ENCODE data around the gene MMP2. TPM values are rescaled to one million over a fixed set of nuclear protein-coding genes. Genes with fewer than 3 reads are reported as not detected.
A peak's percentile ranks its signal among the peaks of the same experiment; 100 is the strongest.

The MMP2 gene
- total and polyA plus RNA-seq, 2 of the 13 experiments (the other 11 are each of a cell fraction or from before 2014, with no cell fraction given): 0.31 to 1.3 TPM

GRCh38 chr16:55465077-55465896 is 13.7 kb upstream of the MMP2 start (continued):
- TF ChIP-seq ZBTB21 (CRISPR knock-in tag; IDR thresholded peaks at IDR 0.05) (no peak), TFDP2 (CRISPR knock-in tag; IDR thresholded peaks at IDR 0.05) (peak; percentile 42; the same call in 1 of the 2 replicates), CENPT (CRISPR knock-in tag; IDR thresholded peaks at IDR 0.05; ENCODE audit: low read depth) (no peak), ONECUT2 (CRISPR knock-in tag; IDR thresholded peaks at IDR 0.05) (no peak), MED8 (CRISPR knock-in tag; IDR thresholded peaks at IDR 0.05; ENCODE audit: insufficient replicate concordance) (no peak), KAT8 (CRISPR knock-in tag; IDR thresholded peaks at IDR 0.05) (0 out of 2 replicates have a peak, but pooled peaks have one; percentile 34), ZNF510 (CRISPR knock-in tag; IDR thresholded peaks at IDR 0.05; ENCODE audit: low read depth) (no peak), ZNF20 (CRISPR knock-in tag; IDR thresholded peaks at IDR 0.05) (no peak), ZFP82 (CRISPR knock-in tag; IDR thresholded peaks at IDR 0.05; ENCODE audit: borderline replicate concordance) (no peak), IKZF1 (IDR thresholded peaks at IDR 0.05) (no peak), TOE1 (CRISPR knock-in tag; IDR thresholded peaks at IDR 0.05) (no peak), FOXC1 (CRISPR knock-in tag; IDR thresholded peaks at IDR 0.05; ENCODE audit: borderline replicate concordance) (no peak), ZNF646 (CRISPR knock-in tag; IDR thresholded peaks at IDR 0.05) (no peak), SP140L (CRISPR knock-in tag; IDR thresholded peaks at IDR 0.05; ENCODE audit: borderline replicate concordance) (0 out of 2 replicates have a peak, but pooled peaks have one; percentile 67), WIZ (CRISPR knock-in tag; IDR thresholded peaks at IDR 0.05) (no peak), HINFP (CRISPR knock-in tag; IDR thresholded peaks at IDR 0.05; ENCODE audit: low read depth) (peak; percentile 57; the same call in 1 of the 2 replicates), RBM22 (optimal IDR thresholded peaks at IDR 0.05; ENCODE audit: low read length) (no peak)

All from HepG2 (cell line).